GM18508 (cell line): ENCODE data around the gene HLA-DPA1.
A peak's percentile ranks its signal among the peaks of the same experiment; 100 is the strongest.

ENCODE experiments used
- ATAC-seq: cut with Tn5 transposase; IDR thresholded peaks from one replicate; pipeline ENCODE4 v1.9.1; 2021; ENCODE audit warnings: moderate number of reproducible peaks; ENCODE audit not compliant: insufficient read depth, unreplicated experiment

HLA-DPA1 gene

DNA sequence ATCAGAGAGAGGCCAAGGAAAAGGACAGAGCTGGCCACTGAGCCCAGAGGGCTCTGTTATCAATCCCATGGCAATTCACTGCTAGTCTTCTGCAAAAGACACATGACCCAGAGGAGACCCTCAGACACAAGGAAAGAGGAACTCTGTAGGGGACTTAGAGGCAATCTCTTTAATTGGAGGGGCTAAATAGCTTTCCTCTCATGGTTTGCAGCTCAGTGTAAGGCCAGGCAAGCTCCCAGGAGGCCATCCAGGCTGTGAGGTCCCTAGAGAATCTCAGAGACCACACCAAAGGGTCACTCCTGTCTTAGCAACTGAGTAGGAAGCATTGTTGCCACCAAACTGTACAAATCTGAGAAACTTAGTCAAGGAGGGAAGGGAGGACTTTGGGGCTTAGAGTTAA is 54.1 kb downstream of the HLA-DPA1 start:
- no peak for ATAC-seq

DNA sequence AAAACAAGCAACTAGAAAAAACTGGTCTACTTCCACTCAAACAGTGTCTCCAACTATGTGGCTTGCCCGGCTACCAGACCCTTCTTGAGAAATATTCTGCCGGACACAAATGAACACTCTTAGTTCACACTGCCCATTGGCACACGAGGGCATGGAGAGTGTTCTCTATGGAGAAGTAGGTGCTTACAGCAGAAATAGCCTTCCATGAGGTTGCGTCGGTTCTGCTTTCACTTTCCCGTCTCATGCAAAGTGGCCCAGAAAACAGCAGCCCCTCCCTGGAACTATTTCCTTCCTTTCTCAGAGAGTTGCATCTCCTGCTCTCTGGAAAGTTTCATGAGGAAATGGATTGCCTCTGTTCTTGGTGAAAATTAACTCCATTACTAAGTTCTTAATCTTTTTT is 54.5 kb downstream of the HLA-DPA1 start:
- ATAC-seq, result peak; percentile 42

DNA sequence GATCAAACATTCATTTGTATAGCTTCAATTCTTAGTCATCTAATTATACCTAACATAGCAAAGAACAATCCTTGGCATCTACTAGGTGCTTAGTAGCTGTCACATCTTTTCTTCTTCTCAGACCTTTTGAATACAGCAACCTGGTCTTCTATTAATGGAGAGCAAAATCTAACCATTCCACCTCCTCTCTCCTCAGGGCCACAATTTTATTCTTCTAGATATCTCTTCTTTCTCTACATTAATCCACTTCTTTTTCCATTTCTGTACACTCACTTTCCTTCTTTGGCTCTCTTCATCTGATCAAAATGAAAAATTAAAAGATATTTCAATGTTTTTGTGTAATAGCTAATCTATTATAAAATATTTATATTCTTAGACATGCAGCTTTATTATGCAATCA is 55.0 kb downstream of the HLA-DPA1 start:
- no peak for ATAC-seq

- ATAC-seq, result no peak
Measured at GRCh38 chr6:33017694-33018353, 55.6 kb downstream of the HLA-DPA1 start.

DNA sequence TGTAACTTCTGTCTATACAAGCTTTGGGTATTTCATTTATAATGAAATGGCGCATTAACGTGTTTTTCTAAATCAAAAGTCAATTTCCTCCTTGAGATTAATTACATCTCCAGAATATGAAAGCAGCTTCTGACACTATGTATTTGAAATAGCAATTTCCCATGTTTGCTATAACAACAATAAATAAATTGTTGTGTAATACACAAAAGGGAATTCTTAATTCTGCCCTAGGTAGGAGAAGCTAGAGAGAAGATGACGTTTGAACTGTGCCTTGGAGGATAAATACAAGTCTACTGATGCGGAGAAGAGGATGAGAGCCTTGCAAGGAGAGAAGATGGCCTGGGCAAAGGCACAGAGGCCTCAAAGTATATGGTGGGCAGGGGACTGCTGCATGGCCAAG is 56.4 kb downstream of the HLA-DPA1 start:
- ATAC-seq, result no peak

- ATAC-seq, result no peak
Measured at GRCh38 chr6:33015798-33016197, 57.7 kb downstream of the HLA-DPA1 start.

GRCh38 chr6:33014841-33015634 is 58.4 kb downstream of the HLA-DPA1 start:
- ATAC-seq, result no peak
